ENCODE data around the gene CALN1.

Gene CALN1

DNA sequence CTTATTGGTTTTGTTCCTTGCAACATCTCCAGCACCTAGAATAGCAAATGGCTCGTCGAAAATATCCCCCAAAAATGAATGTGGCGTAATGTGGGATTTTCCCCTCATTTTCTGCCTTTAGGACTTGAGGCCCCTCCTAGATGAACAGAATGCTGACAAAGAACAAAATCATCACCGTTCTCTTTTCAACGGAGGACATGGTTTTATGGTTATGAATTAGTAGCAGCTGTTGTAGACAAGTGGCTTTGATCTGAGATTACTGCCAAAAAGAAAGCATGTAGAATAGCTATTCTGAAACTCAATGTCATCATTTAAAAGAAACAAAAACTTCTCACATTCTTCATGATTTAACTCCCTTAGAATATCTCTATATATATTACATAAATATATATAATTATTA, 17.2 kb upstream of the CALN1 start:
- H3K4me3 Mint-ChIP-seq: no peak overlapping the region
- H3K36me3 Mint-ChIP-seq: no peaks in the 10 kb centered on the region
- H3K9me3 Mint-ChIP-seq: peaks cover 3% of the 10 kb centered on the region
- ATAC-seq (no peak), DNase-seq (ENCODE audit: low spot score in 2 of 2) (no peak)
- no peak overlapping the region for H3K27ac Mint-ChIP-seq
- H3K4me1 Mint-ChIP-seq: no peaks in the 10 kb centered on the region

GRCh38 chr7:72416846-72417245, 4.7 kb upstream of the CALN1 start:
- Mint-ChIP-seq H3K36me3 (no peaks in the 10 kb centered on the region), H3K4me3 (no peak overlapping the region), H3K4me1 (no peaks in the 10 kb centered on the region), H3K27ac (no peak overlapping the region), H3K9me3 (no peaks in the 10 kb centered on the region)
- DNase-seq (ENCODE audit: low spot score in 2 of 2) (no peak), ATAC-seq (no peak)

DNA sequence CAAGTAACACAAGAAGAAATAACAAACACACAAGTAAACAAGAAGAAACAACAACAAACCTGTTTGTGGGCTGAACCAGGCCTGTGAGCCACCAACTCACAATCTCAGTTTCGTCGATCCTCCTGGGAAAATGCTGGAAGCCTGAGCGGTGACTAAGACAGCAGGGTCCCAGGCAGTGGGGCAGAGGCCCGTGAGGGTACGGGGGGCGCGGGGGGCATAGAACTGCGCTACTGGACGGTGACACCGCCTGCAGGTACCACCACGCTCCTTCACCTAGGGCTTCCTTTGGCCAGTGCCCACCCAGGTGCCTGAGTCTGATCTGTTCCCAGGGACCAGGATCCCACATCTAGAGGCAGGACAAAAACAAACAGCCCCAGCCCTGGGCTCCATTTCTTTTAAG, 3.4 kb upstream of the CALN1 start:
- Mint-ChIP-seq H3K4me3 (no peak overlapping the region), H3K27ac (no peak overlapping the region), H3K4me1 (no peaks in the 10 kb centered on the region), H3K36me3 (no peaks in the 10 kb centered on the region), H3K9me3 (no peaks in the 10 kb centered on the region)
- ATAC-seq (no peak), DNase-seq (ENCODE audit: low spot score in 2 of 2) (no peak)

DNA sequence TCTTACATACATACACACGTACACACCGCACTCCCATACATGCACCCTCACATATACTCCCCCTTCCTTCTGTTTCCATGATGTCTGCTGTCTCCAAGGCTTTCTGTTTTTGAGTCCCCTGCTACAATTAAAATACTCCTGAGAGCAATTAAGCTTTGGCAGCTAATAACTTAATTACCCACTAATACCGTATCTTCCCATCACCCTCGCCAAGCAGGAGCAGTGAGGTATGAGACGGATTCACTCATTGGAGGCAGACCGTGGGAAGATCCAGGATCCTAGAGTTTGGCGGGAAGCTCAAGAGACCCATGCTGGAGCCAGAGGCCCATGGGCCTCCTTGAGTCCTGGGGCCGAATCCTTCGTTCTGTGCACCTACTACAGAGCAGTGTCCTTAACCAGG, 1.7 kb upstream of the CALN1 start:
- no peak overlapping the region for H3K4me3 Mint-ChIP-seq
- no peaks in the 10 kb centered on the region for H3K4me1 Mint-ChIP-seq
- H3K27ac Mint-ChIP-seq: no peak overlapping the region
- H3K9me3 Mint-ChIP-seq: no peaks in the 10 kb centered on the region
- DNase-seq (ENCODE audit: low spot score in 2 of 2): no peak
- ATAC-seq: no peak
- H3K36me3 Mint-ChIP-seq: no peaks in the 10 kb centered on the region

- Mint-ChIP-seq H3K36me3 (no peaks in the 10 kb centered on the region), H3K4me1 (no peaks in the 10 kb centered on the region), H3K4me3 (no peak overlapping the region), H3K9me3 (no peaks in the 10 kb centered on the region), H3K27ac (no peak overlapping the region)
- DNase-seq (ENCODE audit: low spot score in 2 of 2): no peak
- ATAC-seq: no peak
Observed at GRCh38 chr7:72413290-72413689, 1.2 kb upstream of the CALN1 start.

DNA sequence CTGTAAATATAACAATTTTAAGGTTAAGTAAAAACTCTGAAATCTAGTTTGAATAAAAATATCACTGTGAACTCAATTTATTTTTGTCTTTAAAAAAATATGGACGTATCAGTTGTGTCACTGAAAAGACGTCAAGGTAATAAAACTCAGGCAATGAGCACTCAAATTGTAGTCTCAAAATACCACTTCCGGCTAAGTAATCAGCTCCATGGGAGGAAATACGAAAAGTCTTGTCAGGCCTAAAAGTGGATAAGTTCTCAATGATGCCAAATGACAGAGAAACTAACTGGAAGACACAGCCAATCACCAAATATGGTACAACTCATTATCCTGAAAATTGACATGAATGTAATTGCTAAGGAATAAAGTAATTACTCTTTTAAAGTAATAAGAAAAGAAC, 719 bp downstream of the CALN1 start:
- H3K4me3 Mint-ChIP-seq: no peak overlapping the region
- no peak overlapping the region for H3K27ac Mint-ChIP-seq
- H3K4me1 Mint-ChIP-seq: no peaks in the 10 kb centered on the region
- H3K9me3 Mint-ChIP-seq: no peaks in the 10 kb centered on the region
- DNase-seq (ENCODE audit: low spot score in 2 of 2) (no peak), ATAC-seq (no peak)
- no peaks in the 10 kb centered on the region for H3K36me3 Mint-ChIP-seq

- ATAC-seq: no peak
Observed at GRCh38 chr7:72409638-72410015, 2.5 kb downstream of the CALN1 start.

GRCh38 chr7:72408966-72409637, 3.0 kb downstream of the CALN1 start:
- no peak for DNase-seq (ENCODE audit: low spot score in 2 of 2)
- Mint-ChIP-seq H3K4me1 (no peaks in the 10 kb centered on the region), H3K4me3 (no peak overlapping the region), H3K9me3 (peaks cover 6% of the 10 kb centered on the region), H3K36me3 (no peaks in the 10 kb centered on the region), H3K27ac (no peak overlapping the region)
- no peak for ATAC-seq

More at GRCh38 chr7:72409638-72410015, 2.5 kb downstream of the CALN1 start:
- DNase-seq (ENCODE audit: low spot score in 2 of 2): no peak
- no peak overlapping the region for H3K4me3 Mint-ChIP-seq
- peaks cover 5% of the 10 kb centered on the region for H3K9me3 Mint-ChIP-seq
- no peaks in the 10 kb centered on the region for H3K36me3 Mint-ChIP-seq
- no peaks in the 10 kb centered on the region for H3K4me1 Mint-ChIP-seq
- H3K27ac Mint-ChIP-seq: no peak overlapping the region

GRCh38 chr7:72406820-72407403, 5.2 kb downstream of the CALN1 start:
- Mint-ChIP-seq H3K36me3 (no peaks in the 10 kb centered on the region), H3K4me3 (no peak overlapping the region), H3K4me1 (no peaks in the 10 kb centered on the region), H3K9me3 (peaks cover 10% of the 10 kb centered on the region), H3K27ac (no peak overlapping the region)
- ATAC-seq: no peak
- no peak for DNase-seq (ENCODE audit: low spot score in 2 of 2)

GRCh38 chr7:72405871-72406270, 6.3 kb downstream of the CALN1 start:
- DNase-seq (ENCODE audit: low spot score in 2 of 2) (no peak), ATAC-seq (no peak)
- no peaks in the 10 kb centered on the region for H3K4me1 Mint-ChIP-seq
- no peak overlapping the region for H3K4me3 Mint-ChIP-seq
- no peak overlapping the region for H3K27ac Mint-ChIP-seq
- H3K36me3 Mint-ChIP-seq: no peaks in the 10 kb centered on the region
- H3K9me3 Mint-ChIP-seq: peaks cover 12% of the 10 kb centered on the region

- Mint-ChIP-seq H3K36me3 (no peaks in the 10 kb centered on the region), H3K9me3 (peaks cover 12% of the 10 kb centered on the region), H3K27ac (no peak overlapping the region), H3K4me1 (no peaks in the 10 kb centered on the region), H3K4me3 (no peak overlapping the region)
- ATAC-seq: no peak
- DNase-seq (ENCODE audit: low spot score in 2 of 2): no peak
Observed at GRCh38 chr7:72405418-72405817, 6.7 kb downstream of the CALN1 start.

GRCh38 chr7:72404743-72405142, 7.4 kb downstream of the CALN1 start:
- Mint-ChIP-seq H3K27ac (no peak overlapping the region), H3K36me3 (no peaks in the 10 kb centered on the region), H3K9me3 (peaks cover 18% of the 10 kb centered on the region), H3K4me1 (no peaks in the 10 kb centered on the region), H3K4me3 (no peak overlapping the region)
- ATAC-seq: no peak
- DNase-seq (ENCODE audit: low spot score in 2 of 2): no peak

GRCh38 chr7:72403458-72404076, 8.6 kb downstream of the CALN1 start:
- DNase-seq (ENCODE audit: low spot score in 2 of 2) (no peak), ATAC-seq (no peak)
- Mint-ChIP-seq H3K4me1 (no peaks in the 10 kb centered on the region), H3K36me3 (no peaks in the 10 kb centered on the region), H3K27ac (no peak overlapping the region), H3K4me3 (no peak overlapping the region), H3K9me3 (peaks cover 22% of the 10 kb centered on the region)

DNA sequence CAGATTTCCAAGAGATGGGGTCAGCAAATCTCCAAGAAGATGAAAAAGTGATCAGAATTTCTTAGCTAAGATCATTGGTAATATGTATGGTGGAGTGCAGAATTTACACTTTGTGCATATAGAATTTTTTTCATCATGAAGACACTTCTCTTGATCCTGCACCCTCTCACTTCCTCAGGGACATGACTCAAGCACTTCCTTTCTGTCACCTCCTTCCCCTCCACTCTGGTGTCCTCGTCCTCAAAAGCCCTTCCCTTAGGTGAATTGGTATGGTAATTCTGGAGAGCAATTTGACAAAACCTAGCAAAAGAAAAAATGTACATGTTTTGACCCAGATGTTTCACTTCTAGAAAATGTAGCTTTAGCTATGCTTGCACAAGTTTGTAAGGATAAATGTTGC, 18.1 kb downstream of the CALN1 start:
- Mint-ChIP-seq H3K9me3 (peaks cover 12% of the 10 kb centered on the region), H3K27ac (no peak overlapping the region), H3K36me3 (no peaks in the 10 kb centered on the region), H3K4me3 (no peak overlapping the region), H3K4me1 (no peaks in the 10 kb centered on the region)
- no peak for ATAC-seq
- no peak for DNase-seq (ENCODE audit: low spot score in 2 of 2)

GRCh38 chr7:72391821-72392377, 20.2 kb downstream of the CALN1 start:
- ATAC-seq (no peak), DNase-seq (ENCODE audit: low spot score in 2 of 2) (no peak)
- Mint-ChIP-seq H3K9me3 (peaks cover 5% of the 10 kb centered on the region), H3K4me3 (no peak overlapping the region), H3K4me1 (no peaks in the 10 kb centered on the region), H3K36me3 (no peaks in the 10 kb centered on the region), H3K27ac (no peak overlapping the region)

DNA sequence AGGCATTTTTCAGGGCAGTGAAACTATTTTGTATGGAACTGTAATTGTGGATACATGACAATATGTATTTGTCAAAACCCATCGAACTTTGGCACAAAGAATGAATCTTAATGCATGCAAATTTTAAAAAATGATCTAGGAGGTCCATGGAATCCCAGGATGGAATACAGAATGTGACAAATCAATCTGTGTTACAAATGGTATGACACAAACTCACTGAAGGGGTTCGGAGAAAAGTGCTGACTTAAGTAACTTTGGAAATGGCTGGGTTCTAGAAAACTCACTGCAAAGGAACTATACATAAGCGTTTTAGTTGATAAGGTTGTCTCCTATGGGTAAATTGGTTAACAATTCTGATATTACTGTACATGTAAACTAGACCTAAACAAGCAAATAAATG, 26.0 kb downstream of the CALN1 start:
- no peak overlapping the region for H3K27ac Mint-ChIP-seq
- no peaks in the 10 kb centered on the region for H3K4me1 Mint-ChIP-seq
- H3K4me3 Mint-ChIP-seq: no peak overlapping the region
- no peak for DNase-seq (ENCODE audit: low spot score in 2 of 2)
- ATAC-seq: no peak
- H3K36me3 Mint-ChIP-seq: no peaks in the 10 kb centered on the region
- peaks cover 3% of the 10 kb centered on the region for H3K9me3 Mint-ChIP-seq

All from stimulated activated effector memory CD8-positive, alpha-beta T cell treated with anti-CD3 and anti-CD28 coated beads, Interleukin-12 subunit alpha, Interleukin-12 subunit beta, amount 100 ng/mL, for 72 hours (primary cell).